ENCODE results near the gene CTIF. TPM values are rescaled to one million over a fixed set of nuclear protein-coding genes. Genes with fewer than 3 reads are reported as not detected.

Gene CTIF
- total and polyA plus RNA-seq, 2 experiments from 2014 or later = 8.6 to 14.4 TPM

GRCh38 chr18:48780913-48781162 lies 242.0 kb downstream of the CTIF start:
- H3K27me3 ChIP-seq (ENCODE audit: insufficient read depth) = no peaks in the 10 kb centered on the region
- H3K36me3 Mint-ChIP-seq (ENCODE audit: low read depth) = no peaks in the 10 kb centered on the region; the same call in 2 of the 3 replicates
- no peaks in the 10 kb centered on the region for H3F3A ChIP-seq (replicated peaks; ENCODE audit: low read depth)
- H3K9me2 ChIP-seq (ENCODE audit: insufficient read depth) = no peaks in the 10 kb centered on the region
- peak overlapping the region; percentile 24; the same call in 1 of the 2 replicates for H3K27ac Mint-ChIP-seq
- no peak overlapping the region for H3K27ac ChIP-seq (ENCODE audit: low read depth)
- TF ChIP-seq ZNF331 (CRISPR knock-in tag; IDR thresholded peaks at IDR 0.05; ENCODE audit: low read depth) = no peak
- no peak for TF ChIP-seq JUNB (IDR thresholded peaks at IDR 0.05; ENCODE audit: unreplicated experiment)
- TF ChIP-seq EZH2 (IDR thresholded peaks at IDR 0.05; ENCODE audit: low read depth, unreplicated experiment) = no peak
- no peak for TF ChIP-seq STAT1 (IDR thresholded peaks at IDR 0.05; ENCODE audit: unreplicated experiment)
- TF ChIP-seq ZNF462 (CRISPR knock-in tag; IDR thresholded peaks at IDR 0.05) = no peak
- no peak for TF ChIP-seq CTCF (conservative IDR thresholded peaks at IDR 0.05; ENCODE audit: low read depth in 2 of 2)
- no peak for TF ChIP-seq EZH2phosphoT487 (IDR thresholded peaks at IDR 0.05; ENCODE audit: unreplicated experiment)
- no peak for TF ChIP-seq ZNF114 (CRISPR knock-in tag; IDR thresholded peaks at IDR 0.05)
- TF ChIP-seq REST (IDR thresholded peaks at IDR 0.05; ENCODE audit: unreplicated experiment) = no peak
- H3K4me2 ChIP-seq = no peak overlapping the region
- H3K9me3 Mint-ChIP-seq = no peaks in the 10 kb centered on the region
- H4K20me1 ChIP-seq (replicated peaks; ENCODE audit: insufficient read depth) = no peaks in the 10 kb centered on the region; the same call in none of the 2 replicates
- no peaks in the 10 kb centered on the region for H3K79me2 ChIP-seq (replicated peaks; ENCODE audit: insufficient read depth)
- H3K27me3 Mint-ChIP-seq (ENCODE audit: insufficient read depth, low read depth, poor library complexity) = peaks cover 4% of the 10 kb centered on the region
- H2AFZ ChIP-seq = no peak overlapping the region
- peaks cover 20% of the 10 kb centered on the region; the same call in 2 of the 3 replicates for H3K4me1 Mint-ChIP-seq
- H3K36me3 ChIP-seq (ENCODE audit: insufficient read depth) = no peaks in the 10 kb centered on the region
- ATAC-seq = no peak
- no peak overlapping the region for H3K4me3 ChIP-seq
- H3K4me1 ChIP-seq (ENCODE audit: insufficient read depth) = no peaks in the 10 kb centered on the region
- DNase-seq (ENCODE audit: low spot score) = no peak
- H3K4me3 Mint-ChIP-seq = no peak overlapping the region
